ENCODE results near the gene RAB7A.
"Not testable (repeated sequence)": the region's sequence is repeated elsewhere in the genome, so short reads cannot be mapped to it uniquely, and the experiment has no call there.

Gene RAB7A

DNA sequence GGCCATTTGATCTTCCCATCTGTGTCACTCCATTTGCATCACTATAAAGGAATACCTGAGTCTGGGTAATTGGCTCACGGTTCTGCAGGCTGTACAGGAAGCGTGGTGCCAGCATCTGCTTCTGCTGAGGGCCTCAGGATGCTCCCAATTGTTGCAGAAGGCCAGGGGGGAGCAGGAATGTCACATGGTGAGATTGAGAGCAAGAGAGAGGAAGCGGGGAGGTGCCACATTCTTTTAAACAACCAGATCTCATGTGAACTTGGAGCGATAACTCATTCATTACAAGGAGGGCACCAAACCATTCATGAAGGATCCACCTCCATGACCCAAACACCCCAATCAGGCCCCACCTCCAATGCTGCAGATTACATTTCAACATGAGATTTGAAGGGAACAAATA lies 13.1 kb upstream of the RAB7A start:
- no peak for DNase-seq

DNA sequence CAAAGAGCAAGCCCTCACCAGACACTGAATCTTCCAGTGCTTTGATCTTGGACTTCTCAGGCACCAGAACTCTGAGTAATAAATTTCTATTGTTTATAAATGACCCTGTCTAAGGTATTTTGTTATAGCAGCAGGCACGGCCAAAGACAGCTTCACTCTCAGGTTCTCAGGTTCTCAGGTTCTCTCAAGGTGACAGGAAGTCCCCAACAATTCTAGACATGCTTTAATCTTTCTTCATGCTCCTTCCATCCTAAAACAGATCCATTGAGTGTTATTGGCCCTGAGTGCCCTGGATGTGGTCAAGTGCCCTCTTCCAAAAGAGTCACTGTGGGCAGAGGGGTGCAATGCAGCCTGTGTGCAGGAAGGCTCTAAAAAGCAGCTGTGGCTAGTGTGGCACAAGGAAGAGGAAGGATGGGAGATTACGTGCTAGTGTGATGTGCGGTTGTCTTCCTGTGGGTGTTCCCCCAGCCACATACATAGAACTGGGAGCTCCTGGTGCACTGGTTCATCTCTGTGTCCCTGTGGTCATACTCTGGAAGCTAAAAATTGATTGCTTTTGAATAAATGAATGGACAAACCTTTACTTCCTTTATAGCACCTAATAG lies 11.0 kb upstream of the RAB7A start:
- no peak for DNase-seq

DNA sequence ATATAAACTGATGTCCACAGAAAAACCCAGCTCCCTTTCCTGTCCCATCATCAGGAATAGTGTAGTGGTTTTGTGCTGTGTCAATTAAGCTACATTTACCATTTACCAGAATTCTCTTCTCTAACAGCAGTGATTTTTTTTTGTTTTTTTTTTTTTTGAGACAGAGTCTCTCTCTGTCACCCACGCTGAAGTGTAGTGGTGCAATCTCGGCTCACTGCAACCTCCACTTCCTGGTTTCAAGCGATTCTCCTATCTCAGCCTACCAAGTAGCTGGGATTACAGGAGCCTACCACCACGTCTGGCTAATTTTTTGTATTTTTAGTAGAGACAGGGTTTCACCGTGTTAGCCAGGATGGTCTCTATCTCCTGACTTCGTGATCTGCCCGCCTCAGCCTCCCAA lies 7.1 kb upstream of the RAB7A start:
- DNase-seq = not testable (repeated sequence)

DNA sequence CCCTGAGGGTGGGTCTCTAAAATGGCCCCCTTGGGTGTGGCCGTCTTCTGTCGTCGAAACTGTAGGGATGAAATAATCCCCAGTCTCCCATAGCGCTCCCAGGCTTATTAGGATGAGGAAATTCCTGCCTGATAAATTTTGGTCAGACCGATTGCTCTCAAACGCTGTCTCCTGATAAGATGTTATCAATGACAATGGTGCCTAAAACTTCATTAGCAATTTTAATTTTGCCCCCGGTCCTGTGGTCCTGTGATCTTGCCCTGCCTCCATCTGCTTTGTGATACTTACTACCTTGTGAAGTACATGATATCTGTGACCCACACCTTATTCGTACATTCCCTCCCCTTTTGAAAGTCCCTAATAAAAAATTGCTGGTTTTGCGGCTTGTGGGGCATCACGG lies 5.1 kb upstream of the RAB7A start:
- no peak for DNase-seq

DNA sequence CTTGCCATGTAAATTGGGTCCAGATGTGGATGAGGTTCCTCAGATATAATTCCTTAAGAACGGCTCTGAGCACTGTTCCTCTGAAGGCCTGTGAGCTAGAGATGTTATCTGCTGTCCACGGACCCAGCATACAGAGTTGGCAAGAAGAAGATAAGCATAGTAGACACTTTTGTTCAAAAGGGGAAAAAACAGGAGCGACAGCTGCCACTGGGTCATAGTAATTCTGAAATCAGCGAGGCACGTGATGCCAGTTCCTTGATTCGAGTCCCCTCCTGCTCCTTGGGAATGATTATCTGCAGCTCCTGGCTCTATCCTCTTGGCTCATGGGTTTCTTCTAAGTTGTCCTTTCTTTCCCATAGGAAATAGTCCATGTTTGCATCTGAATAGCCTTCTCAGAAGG lies 2.5 kb upstream of the RAB7A start:
- no peak for DNase-seq

DNA sequence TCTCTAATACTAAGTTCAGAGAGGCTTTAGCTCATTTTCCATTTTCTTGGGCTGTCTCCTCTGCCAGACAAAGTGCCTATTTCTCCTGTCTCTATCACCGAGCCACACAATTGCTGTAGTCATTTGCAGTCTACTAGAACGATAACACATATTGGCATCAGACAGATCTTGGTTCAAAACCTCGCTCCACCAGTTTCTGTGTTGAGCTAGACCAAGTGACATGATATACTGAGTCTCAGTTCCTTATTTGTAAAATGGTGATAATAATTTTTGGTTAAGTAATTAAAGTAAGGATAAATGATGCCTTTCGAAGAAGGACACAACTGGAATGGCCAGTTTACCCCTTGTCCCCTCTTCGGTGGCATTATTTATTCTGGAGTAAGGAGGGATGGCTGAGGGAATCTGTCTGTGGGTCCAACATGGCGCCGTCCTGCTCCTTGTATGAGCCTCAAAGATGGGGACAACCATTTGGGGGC lies 398 bp upstream of the RAB7A start:
- DNase-seq = no peak

DNA sequence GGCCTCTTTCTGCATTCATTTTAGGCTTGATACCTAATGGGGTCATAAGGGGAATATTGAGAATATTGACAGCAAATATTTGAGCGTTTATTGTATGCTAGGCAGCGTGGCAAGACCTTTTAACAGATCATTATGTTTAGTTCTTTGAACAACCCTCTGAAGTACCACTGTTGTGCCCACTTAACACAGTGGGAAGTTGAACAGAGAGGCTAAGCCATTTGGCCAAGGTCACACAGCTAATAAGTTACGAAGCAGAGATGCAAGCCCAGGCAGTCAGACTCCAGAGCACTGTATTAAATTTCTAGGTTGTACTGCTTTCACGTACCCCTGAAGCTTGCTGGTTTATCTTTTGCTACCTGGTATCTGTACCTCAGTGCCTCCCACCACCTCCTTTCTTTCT lies 1.1 kb downstream of the RAB7A start:
- no peak for DNase-seq

DNA sequence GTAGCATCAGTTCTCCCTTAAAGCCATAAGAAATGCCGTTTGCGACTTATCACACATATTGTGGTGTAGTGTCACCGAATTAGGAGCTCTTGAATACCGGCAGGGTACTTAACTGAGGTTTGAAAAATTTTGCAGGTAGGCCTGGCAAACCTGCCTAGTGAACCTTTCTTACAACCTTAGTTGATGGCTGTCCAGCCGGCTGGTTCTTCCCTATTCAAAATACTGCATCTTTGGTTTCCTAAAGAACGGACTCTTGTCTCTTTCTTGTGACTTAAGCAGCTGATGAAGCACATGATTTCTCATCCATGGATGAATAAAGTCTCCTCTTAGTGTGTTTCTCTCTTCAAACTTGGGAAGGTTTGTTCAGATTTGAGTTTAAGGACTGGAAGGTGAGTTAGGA lies 1.5 kb downstream of the RAB7A start:
- no peak for DNase-seq

DNA sequence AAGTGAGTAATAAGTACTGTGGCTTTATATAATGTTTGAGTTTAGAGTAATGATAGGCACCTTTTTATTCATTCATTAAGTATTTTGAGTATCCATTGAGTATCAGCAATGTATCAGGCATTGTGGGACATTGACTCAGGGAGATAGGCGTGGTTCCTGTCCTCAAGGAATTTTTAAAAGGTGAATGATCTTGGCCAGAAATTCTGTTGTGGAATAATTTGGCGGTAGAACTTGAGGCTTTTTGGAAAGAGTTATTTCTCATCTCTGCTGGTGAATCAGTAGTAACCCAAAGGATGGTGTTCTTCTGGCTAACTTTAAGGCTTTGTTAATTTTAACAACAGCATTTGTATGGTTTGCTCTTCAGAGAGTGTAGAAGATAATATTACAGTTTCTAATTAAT lies 2.0 kb downstream of the RAB7A start:
- no peak for DNase-seq

DNA sequence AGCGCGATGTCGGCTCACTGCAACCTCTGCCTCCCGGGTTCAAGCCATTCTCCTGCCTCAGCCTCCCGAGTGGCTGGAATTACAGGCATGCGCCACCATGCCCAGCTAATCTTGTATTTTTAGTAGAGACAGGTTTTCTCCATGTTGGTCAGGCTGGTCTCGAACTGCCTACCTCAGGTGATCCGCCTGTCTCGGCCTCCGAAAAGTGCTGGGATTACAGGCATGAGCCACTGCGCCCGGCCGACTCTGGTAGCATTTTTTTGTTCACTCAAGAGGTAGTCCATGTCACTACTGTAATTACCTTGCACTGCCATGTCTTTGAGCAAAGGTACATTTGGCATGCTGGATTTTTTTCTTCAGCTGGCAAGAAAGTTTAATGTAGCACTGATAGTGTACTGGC lies 2.5 kb downstream of the RAB7A start:
- DNase-seq = not testable (repeated sequence)

DNA sequence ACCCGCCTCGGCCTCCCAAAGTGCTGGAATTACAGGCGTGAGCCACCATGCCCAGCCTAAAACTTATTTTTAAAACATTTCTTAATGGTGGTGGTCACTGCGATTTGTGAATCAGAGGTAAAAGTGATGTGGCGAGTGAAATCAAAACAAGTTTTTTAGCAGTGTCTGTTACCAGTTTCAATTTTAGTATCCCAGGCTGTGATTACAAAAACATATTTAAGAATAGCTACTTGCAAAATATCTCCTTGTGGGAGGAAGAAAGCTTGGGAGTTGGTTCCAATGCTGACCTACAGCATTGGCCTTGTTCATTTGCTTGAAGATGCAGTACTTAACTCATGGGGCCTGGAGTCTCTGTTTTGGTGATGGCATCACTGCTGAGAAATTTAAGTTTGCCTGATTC lies 4.5 kb downstream of the RAB7A start:
- no peak for DNase-seq

DNA sequence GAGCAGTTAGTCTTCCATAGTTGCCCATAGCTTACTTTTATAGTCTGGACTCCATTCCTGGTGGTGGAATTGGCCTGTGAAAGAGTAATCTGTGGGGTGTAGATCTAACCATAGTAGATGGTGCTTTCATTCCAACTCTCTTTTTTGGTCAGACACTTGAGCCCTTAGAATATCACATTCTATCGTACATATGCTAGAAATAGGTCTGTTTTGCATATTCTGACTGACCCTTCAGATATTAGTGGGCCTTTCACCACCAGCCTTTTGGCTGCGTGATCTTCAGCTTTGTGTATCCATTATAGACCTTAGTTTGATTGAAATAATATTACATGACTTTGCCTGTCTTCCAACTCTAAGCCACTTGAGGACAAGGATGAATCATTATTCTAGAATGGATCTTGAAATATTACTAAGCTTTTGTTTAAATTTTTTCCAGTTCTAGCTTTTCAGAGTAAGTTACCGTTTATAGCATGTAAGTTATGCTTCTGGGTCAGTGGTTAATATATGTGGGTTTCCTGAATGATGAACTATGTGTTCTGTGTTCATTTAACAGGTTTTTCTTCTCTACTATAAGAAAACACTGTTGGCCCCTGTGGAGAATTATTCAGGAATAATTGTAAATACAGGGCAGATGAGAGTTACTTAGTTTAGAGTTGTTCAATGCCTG lies 8.7 kb downstream of the RAB7A start:
- DNase-seq = no peak

DNA sequence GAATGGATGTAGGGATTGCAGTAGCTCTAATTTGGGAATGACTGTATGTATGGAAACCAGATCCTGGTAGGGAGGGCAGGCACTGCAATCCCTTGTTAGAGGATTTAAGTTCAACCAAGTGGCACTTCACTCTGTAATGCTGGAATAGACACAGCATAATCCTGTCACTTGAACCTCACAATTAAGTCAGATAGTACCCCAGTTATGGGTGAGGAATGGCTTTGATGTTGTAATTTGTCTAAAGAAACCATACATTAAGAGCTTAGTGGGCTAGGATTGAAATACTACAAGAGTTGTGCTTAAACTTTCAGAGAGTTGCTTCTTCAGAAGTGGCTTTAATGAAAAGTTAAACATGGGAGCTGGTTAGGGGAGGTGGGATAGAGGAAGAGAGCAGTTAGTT lies 9.3 kb downstream of the RAB7A start:
- DNase-seq = no peak

DNA sequence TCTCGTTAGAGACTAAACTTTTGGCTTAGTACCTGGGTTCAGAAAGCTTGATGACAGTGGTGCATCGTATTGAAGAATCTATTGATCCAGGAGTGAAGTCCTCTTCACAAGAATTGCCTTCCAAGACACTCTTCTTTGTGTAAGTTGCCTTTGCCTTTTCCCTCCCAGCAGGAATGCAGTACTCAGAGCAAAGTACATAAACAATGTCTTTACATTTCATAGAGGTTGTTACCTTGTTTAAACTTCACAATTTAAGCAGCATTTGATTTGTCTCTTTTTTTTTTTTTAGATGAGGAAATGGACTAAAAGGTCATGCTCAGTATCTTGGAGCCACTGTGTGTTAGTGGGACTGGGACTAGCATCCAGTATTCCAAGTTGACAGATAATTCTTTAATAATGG lies 9.9 kb downstream of the RAB7A start:
- no peak for DNase-seq

DNA sequence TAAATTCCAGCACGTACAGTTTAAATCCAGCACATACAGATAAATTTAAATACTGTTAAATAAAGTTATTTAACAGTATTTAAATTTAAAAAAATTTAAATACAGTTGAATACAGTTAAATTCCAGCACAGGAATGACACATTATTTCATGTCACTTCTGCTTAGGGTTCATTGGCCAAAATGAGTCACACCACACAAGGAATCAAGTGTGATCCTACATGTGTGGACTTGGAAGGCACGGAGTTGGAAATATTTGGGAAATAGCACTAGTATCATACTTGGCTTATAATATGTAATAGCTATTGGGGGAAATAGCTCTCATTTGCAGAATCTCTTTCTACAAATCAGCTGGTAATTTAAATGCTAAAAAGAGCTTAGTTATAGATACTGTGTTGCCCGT lies 10.6 kb downstream of the RAB7A start:
- DNase-seq = no peak

DNA sequence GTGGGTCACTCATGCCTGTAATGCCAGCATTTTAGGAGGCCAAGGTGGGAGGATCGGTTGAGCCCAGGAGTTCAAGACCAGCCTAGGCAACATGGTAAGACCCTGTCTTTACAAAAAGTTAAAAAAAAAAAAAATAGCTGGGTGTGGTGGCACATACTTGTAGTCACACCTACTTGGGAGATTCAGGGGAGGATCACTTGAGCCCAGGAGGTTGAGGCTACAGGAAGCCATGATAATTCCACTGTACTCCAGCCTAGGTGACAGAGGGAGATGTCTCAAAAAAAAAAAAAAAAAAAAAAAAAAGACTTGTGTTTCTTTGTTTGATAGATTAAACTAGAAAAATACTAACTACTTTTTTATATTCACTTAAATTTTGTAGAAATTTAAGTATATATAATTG lies 14.6 kb downstream of the RAB7A start:
- DNase-seq = no peak

DNA sequence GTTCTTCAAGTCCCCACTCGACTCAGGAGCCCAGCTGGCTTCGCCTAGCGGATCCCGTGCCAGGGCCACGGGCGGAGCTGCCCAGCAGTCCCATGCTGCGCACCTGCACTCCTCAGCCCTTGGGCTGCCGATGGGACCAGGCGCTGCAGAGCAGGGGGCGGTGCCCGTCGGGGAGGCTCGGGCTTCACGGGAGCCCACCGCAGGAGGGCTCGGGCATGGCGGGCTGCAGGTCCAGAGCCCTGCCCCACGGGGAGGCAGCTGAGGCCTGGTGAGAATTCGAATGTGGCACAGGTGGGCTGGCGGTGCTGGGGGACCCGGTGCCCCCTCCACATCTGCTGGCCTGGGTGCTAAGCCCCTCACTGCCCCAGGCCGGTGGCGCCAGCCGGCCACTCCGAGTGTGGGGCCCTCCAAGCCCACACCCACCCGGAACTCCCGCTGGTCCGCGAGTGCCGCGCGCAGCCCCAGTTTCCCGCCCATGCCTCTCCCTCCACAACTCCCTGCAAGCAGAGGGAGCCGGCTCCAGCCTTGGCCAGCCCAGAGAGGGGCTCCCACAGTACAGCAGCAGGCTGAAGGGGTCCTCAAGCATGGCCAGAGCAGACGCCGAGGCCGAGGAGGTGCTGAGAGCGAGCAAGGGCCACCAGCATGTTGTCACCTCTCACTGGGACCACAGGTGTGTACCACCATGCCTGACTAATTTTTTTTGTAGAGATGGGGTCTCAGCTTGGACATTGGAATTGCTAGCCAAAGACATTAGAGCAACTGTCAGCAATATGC lies 17.0 kb downstream of the RAB7A start:
- no peak for DNase-seq

DNA sequence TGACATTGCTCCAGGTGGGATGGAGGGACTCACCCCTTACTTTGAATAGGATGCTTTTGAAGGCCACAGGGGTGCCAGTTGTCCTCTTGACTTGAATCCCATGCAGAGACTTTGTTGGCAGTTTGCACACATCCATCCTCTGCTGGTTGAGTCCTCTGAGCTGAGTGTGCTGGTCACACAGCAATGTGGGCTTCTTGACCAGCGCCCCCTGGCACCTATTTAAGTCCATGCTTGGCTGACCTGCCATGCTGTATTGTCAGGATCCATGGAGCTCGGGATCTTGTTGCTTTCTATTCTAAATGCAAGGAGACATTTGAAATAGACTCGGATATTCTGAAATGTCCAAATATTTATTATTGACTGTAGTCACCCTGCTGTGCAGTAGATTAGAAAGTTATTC lies 19.8 kb downstream of the RAB7A start:
- DNase-seq = no peak

DNA sequence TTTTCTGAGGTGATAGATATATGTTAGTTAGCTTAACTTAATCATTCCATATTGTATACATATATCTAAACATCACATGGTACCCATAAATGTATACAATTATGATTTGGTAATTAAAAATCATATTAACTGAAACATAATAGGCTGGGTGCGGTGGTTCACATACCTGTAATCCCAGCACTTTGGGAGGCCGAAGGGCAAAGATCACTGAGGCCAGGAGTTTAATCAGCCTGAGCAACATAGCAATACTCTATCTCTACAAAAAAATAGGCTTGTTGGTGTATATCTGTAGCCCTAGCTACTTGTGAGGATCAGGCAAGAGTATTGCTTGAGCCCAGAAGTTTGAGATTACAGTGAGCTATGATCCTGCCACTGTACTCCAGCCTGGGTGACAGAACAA lies 20.9 kb downstream of the RAB7A start:
- no peak for DNase-seq

DNA sequence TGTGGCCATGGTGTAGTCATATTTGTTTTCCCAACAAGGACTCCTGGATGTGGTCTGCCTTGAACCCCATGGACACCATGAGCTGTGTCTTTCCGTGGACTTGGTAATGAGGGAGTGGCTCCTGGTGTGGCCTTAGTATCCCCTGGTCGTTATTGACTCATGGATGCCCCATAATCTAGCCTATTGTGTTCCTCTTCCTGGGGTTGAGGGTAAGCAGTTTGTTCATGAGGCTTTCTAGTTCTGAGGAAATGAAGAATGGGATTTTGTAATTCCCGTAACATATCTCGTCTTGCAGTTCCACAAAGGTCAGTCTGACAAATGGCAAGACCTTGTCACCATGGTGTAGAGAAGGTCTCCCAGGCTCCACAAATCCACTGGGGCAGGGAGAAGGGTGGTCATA lies 22.6 kb downstream of the RAB7A start:
- no peak for DNase-seq

DNA sequence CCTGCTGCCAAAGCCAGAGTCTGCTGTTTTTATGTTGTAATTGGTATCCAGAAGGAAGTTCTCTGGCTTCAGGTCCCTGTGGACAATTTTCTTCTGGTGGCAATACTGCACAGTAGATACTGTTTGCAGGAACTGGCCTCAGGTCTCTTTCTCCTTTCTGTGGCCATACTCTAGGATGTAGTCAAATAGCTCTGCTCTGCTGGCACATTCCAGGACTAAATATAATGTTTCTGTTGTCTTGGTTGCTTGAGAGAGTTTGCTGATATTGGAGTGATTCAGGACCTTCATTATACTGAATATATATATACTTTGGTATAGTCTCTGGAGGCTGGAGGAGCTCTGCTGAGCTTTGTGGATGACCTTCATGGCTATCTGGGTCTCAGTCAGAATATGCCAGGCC lies 23.1 kb downstream of the RAB7A start:
- DNase-seq = no peak

DNA sequence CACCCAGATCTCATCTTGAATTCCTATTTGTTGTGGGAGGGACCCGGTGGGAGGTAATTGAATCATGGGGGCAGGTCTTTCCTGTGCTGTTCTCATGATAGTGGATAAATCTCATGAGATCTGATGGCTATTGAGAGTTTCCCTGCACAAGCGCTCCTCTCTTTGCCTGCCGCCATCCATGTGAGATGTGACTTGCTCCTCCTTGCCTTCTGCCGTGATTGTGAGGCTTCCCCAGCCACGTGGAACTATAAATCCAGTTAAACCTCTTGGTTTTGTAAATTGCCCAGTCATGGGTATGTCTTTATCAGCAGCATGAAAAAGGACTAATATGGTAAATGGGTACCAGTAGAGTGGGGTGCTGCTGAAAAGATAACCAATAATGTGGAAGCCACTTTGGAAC lies 23.6 kb downstream of the RAB7A start:
- DNase-seq = not testable (repeated sequence)

DNA sequence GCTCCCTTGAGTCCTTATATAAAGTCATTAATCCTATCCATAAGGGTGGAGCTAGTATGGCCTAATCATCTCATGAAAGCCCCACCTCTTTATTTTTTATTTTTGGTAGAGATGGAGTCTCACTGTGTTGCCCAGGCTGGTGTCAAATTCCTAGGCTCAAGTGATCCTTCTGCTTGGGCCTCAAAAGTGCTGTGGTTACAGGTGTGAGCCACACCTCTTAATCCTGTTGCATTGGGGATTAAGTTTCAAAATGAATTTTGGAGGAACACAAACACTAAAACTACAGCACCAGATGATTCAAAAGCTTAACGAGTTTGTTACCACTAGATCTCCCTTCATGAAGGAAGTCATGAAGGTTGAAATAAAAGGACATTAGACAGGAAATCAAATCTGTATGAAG lies 27.7 kb downstream of the RAB7A start:
- no peak for DNase-seq

DNA sequence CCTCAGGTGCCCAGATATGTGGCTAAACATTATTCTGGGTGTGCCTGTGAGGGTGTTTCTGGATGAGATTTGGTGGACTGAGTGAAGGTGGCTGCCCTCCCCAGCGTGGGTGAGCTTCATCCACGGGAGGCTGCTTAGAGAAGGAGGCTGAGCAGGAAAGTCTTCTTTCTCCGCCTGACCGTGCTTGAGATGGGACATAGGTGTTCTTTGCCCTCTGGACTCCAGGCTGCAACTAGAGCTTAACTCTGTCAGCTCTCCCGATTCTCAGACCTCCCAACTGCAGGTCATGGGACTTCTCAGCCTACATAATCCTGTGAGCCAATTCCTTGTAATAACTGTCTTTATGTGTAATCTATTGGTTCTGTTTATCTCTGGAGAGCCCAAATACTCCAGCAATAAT lies 34.1 kb downstream of the RAB7A start:
- no peak for DNase-seq

Data from NCI-H2029 (cell line).